Lung (tissue), 12 donors: ENCODE results near the gene OGFR. TPM values are rescaled to one million over a fixed set of nuclear protein-coding genes. Genes with fewer than 3 reads are reported as not detected.

Experiments used
- ATAC-seq: fragments of 200-7000 bp; cut with Tn5 transposase; one replicate; pipeline ENCODE4 v1.9.1; 2020; ENCODE audit warnings: moderate number of reproducible peaks; ENCODE audit not compliant: insufficient read depth, low FRiP score
- DNase-seq, 3 donors: peaks; one replicate each; pipeline ENCODE4 v3.0.0-alpha.2; 2013 to 2017
- H3K27ac ChIP-seq, 2 donors: one replicate each; pipeline ENCODE4 v1.5.1; 2013; ENCODE audit warnings: mild to moderate bottlenecking in 2 of 2, moderate library complexity in 2 of 2, control low read depth in 1 of 2, inconsistent platforms in 1 of 2, low read depth in 1 of 2, low read length in 1 of 2
- H3K27me3 ChIP-seq, 3 donors: one replicate each; pipeline ENCODE4 v1.5.1; 2013; ENCODE audit warnings: low read length in 2 of 3; ENCODE audit not compliant: control insufficient read depth in 3 of 3, insufficient read depth in 3 of 3
- H3K36me3 ChIP-seq, 4 donors: one replicate each; pipeline ENCODE4 v1.5.1; 2013; ENCODE audit warnings: low read length in 4 of 4, mild to moderate bottlenecking in 1 of 4, moderate library complexity in 1 of 4; ENCODE audit not compliant: control insufficient read depth in 4 of 4, insufficient read depth in 4 of 4
- H3K4me1 ChIP-seq, 5 donors: one replicate each; pipeline ENCODE4 v1.5.1; 2013; ENCODE audit warnings: low read length in 5 of 5, mild to moderate bottlenecking in 2 of 5, moderate library complexity in 1 of 5; ENCODE audit not compliant: control insufficient read depth in 5 of 5, insufficient read depth in 5 of 5
- H3K4me3 ChIP-seq: one replicate; pipeline ENCODE4 v1.5.1; 2013; ENCODE audit warnings: mild to moderate bottlenecking, control low read depth, moderate library complexity
- H3K9ac ChIP-seq, 2 donors: one replicate each; pipeline ENCODE4 v1.5.1; 2013; ENCODE audit warnings: low read length in 2 of 2, control low read depth in 1 of 2; ENCODE audit not compliant: insufficient read depth in 1 of 2
- H3K9me3 ChIP-seq, 4 donors: one replicate each; pipeline ENCODE4 v1.5.1; 2013; ENCODE audit warnings: low read length in 3 of 4, mild to moderate bottlenecking in 1 of 4, moderate library complexity in 1 of 4; ENCODE audit not compliant: control insufficient read depth in 4 of 4, insufficient read depth in 3 of 4
- CTCF ChIP-seq: IDR thresholded peaks from 2 replicates; pipeline ENCODE4 v1.5.1; 2012; ENCODE audit warnings: mild to moderate bottlenecking; ENCODE audit errors: control extremely low read depth, extremely low read depth
- WGBS, 2 donors: extraction: QIAGEN DNeasy Blood & Tissue Kit; methylation state at CpG; one replicate each; pipeline ENCODE4 v1.1.7; 2013; 5-methylcytosine and 5-hydroxymethylcytosine counted together
- polyA plus RNA-seq, 2 donors: library from polyadenylated mRNA; stranded (reverse); fragments of 200-250 nt; gene quantifications; one replicate each; pipeline ENCODE4 v1.2.1, GENCODE V29; 2013
- total RNA-seq, 2 donors: library from RNA; depleted of rRNA in 1 of 2; stranded (reverse); fragments of >200 nt in 1 of 2; gene quantifications; one replicate each; pipeline ENCODE4 v1.2.1, GENCODE V29; 2014 to 2021
- donor health status: control.
- donor health status: control.
- donor health status: Bipolar disorder and iron deficiency.
- donor health status: healthy.
- donor health status: DM: yes; HTN: yes; CAD: no.

The OGFR gene
- total and polyA plus RNA-seq, 4 donors, result 38.0 to 73.1 (median 63.9) TPM

GRCh38 chr20:62805155-62805710, 598 bp downstream of the OGFR start:
- Histone ChIP-seq H3K36me3 (peaks cover 3 to 30% (median 22%) of the 10 kb centered on the region in 4 donors), H3K9ac (peak overlapping the region in 1 of 2 donors; percentile 19), H3K9me3 (no peaks in the 10 kb centered on the region), H3K27ac (peak overlapping the region; percentile 24 to 73), H3K27me3 (no peaks in the 10 kb centered on the region), H3K4me1 (peaks cover 0 to 25% (median 6%) of the 10 kb centered on the region in 5 donors), H3K4me3 (peak overlapping the region; percentile 98)
- no peak for TF ChIP-seq CTCF
- 0 to 1% methylated on average over 22 to 58 of the region's 58 CpGs for WGBS, 2 donors
- DNase-seq, result peak in 1 of 3 donors; percentile 28
- ATAC-seq, result peak; percentile 9

GRCh38 chr20:62805711-62806382, 1.2 kb downstream of the OGFR start:
- 12 to 24% methylated on average over 25 of the region's 25 CpGs for WGBS, 2 donors
- Histone ChIP-seq H3K9ac (peak overlapping the region in 1 of 2 donors; percentile 19), H3K4me3 (peak overlapping the region; percentile 98), H3K36me3 (peaks cover 3 to 34% (median 21%) of the 10 kb centered on the region in 4 donors), H3K9me3 (no peaks in the 10 kb centered on the region), H3K27ac (peak overlapping the region in 1 of 2 donors; percentile 73), H3K27me3 (no peaks in the 10 kb centered on the region), H3K4me1 (peaks cover 0 to 25% (median 6%) of the 10 kb centered on the region in 5 donors)
- no peak for DNase-seq
- ATAC-seq, result peak; percentile 14
- no peak for TF ChIP-seq CTCF

GRCh38 chr20:62806383-62807050, 1.9 kb downstream of the OGFR start:
- DNase-seq, result no peak
- Histone ChIP-seq H3K9me3 (no peaks in the 10 kb centered on the region), H3K36me3 (peaks cover 5 to 35% (median 21%) of the 10 kb centered on the region in 4 donors), H3K9ac (no peak overlapping the region), H3K27me3 (no peaks in the 10 kb centered on the region), H3K4me1 (peaks cover 0 to 25% (median 6%) of the 10 kb centered on the region in 5 donors), H3K4me3 (no peak overlapping the region), H3K27ac (peak overlapping the region in 1 of 2 donors; percentile 73)
- WGBS, 2 donors, result 75 to 81% methylated on average over 11 of the region's 11 CpGs
- ATAC-seq, result no peak
- TF ChIP-seq CTCF, result no peak
